SK-N-SH treated with all-trans-retinoic acid at 6 μM for 48 hours (cell line): ENCODE data around the gene CFAP45.

Experiments used
- ARNTL ChIP-seq: fragments of 450-650 bp; formaldehyde crosslinking; IDR thresholded peaks from 2 replicates; pipeline ENCODE4 v1.5.0; 2020; ENCODE audit warnings: low read depth, mild to moderate bottlenecking, moderate library complexity, borderline replicate concordance
- BACH2 ChIP-seq: fragments of 250-450 bp; sonication (Bioruptor Pico); IDR thresholded peaks from 2 replicates; pipeline ENCODE4 v1.9.0; 2021; ENCODE audit warnings: mild to moderate bottlenecking, borderline replicate concordance
- ESRRG ChIP-seq: fragments of 250-450 bp; sonication (Bioruptor Pico); IDR thresholded peaks from 2 replicates; pipeline ENCODE4 v1.6.1; 2021; ENCODE audit warnings: mild to moderate bottlenecking
- GLIS3 ChIP-seq: fragments of 250-450 bp; sonication (Bioruptor Pico); IDR thresholded peaks from 2 replicates; pipeline ENCODE4 v1.5.0; 2020; ENCODE audit warnings: mild to moderate bottlenecking, moderate library complexity
- ISL1 ChIP-seq: fragments of 250-450 bp; sonication (Bioruptor Pico); IDR thresholded peaks from 2 replicates; pipeline ENCODE4 v2.1.2; 2022; ENCODE audit warnings: mild to moderate bottlenecking, moderate library complexity
- RARB ChIP-seq: fragments of 250-450 bp; sonication (Bioruptor Pico); IDR thresholded peaks from 2 replicates; pipeline ENCODE4 v1.8.0; 2021; ENCODE audit warnings: mild to moderate bottlenecking, moderate library complexity
- ZFP3 ChIP-seq: fragments of 250-450 bp; sonication (Bioruptor Pico); IDR thresholded peaks from 2 replicates; pipeline ENCODE4 v1.5.0; 2020; ENCODE audit warnings: mild to moderate bottlenecking, moderate library complexity
- ZFP30 ChIP-seq: fragments of 450-650 bp; formaldehyde crosslinking; IDR thresholded peaks from 2 replicates; pipeline ENCODE4 v1.5.0; 2022; ENCODE audit warnings: mild to moderate bottlenecking, moderate library complexity
- TF ChIP-seq, protein P1 (sequence below): fragments of 250-450 bp; sonication (Bioruptor Pico); IDR thresholded peaks from 2 replicates; pipeline ENCODE4 v1.5.1; 2020; ENCODE audit warnings: low read depth, mild to moderate bottlenecking, moderate library complexity

DNA sequence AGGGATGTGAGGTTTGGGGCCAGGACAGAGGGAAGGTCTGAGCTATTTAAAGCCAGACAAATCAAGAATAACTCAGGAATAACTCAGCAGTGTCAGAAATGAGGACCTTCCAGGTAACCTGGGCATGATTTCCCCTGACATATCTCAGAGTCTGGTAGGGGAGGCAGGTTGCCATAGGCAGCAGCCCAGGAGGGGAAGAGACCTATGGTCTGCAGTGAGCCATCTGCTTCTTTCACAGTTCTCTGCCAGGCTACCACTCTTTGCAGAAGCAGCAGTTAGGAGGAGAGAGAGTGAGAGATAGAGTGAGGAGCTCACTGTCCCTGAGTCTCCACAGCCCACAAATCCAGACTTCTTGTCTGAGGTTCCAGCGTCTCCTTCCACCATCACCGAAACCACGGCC is 31.2 kb downstream of the CFAP45 start:
- TF ChIP-seq, protein P1, sequence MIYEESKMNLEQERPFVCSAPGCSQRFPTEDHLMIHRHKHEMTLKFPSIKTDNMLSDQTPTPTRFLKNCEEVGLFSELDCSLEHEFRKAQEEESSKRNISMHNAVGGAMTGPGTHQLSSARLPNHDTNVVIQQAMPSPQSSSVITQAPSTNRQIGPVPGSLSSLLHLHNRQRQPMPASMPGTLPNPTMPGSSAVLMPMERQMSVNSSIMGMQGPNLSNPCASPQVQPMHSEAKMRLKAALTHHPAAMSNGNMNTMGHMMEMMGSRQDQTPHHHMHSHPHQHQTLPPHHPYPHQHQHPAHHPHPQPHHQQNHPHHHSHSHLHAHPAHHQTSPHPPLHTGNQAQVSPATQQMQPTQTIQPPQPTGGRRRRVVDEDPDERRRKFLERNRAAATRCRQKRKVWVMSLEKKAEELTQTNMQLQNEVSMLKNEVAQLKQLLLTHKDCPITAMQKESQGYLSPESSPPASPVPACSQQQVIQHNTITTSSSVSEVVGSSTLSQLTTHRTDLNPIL = no peak
- TF ChIP-seq GLIS3 (CRISPR knock-in tag) (no peak), ESRRG (CRISPR knock-in tag) (no peak), ARNTL (CRISPR knock-in tag) (no peak), ZFP3 (CRISPR knock-in tag) (no peak), ZFP30 (CRISPR knock-in tag) (no peak), BACH2 (CRISPR knock-in tag) (no peak), RARB (CRISPR knock-in tag) (no peak), ISL1 (CRISPR knock-in tag) (no peak)
